GM19397 (cell line): Measurements from ENCODE around the gene CFAP157.

Experiments
- ATAC-seq: cut with Tn5 transposase; IDR thresholded peaks from one replicate; pipeline ENCODE4 v1.9.1; 2021; ENCODE audit warnings: mild to moderate bottlenecking, moderate library complexity; ENCODE audit not compliant: unreplicated experiment

The CFAP157 gene

GRCh38 chr9:127734247-127734746, 27.5 kb downstream of the CFAP157 start:
- ATAC-seq, result no peak

- peak; percentile 82 for ATAC-seq
Measured at GRCh38 chr9:127734747-127735529, 28.1 kb downstream of the CFAP157 start, which contains the start of gene TOR2A. TOR2A (minus strand) TSS chr9:127735294; CDS start chr9:127735270, 24 bp downstream.

- ATAC-seq, result no peak
Measured at GRCh38 chr9:127735530-127736185, 28.9 kb downstream of the CFAP157 start.

GRCh38 chr9:127738666-127739065, 31.9 kb downstream of the CFAP157 start:
- ATAC-seq, result no peak

GRCh38 chr9:127739614-127740330, 33.0 kb downstream of the CFAP157 start:
- no peak for ATAC-seq

GRCh38 chr9:127741831-127742434, 35.1 kb downstream of the CFAP157 start:
- no peak for ATAC-seq

- no peak for ATAC-seq
Measured at GRCh38 chr9:127742435-127743088, 35.8 kb downstream of the CFAP157 start.

GRCh38 chr9:127744398-127745110, 37.8 kb downstream of the CFAP157 start:
- no peak for ATAC-seq

GRCh38 chr9:127746959-127747569, 40.3 kb downstream of the CFAP157 start:
- no peak for ATAC-seq

- ATAC-seq, result no peak
Measured at GRCh38 chr9:127749090-127749787, 42.5 kb downstream of the CFAP157 start.

- no peak for ATAC-seq
Measured at GRCh38 chr9:127751269-127752054, 44.7 kb downstream of the CFAP157 start.

GRCh38 chr9:127753148-127753547, 46.4 kb downstream of the CFAP157 start:
- ATAC-seq, result no peak

- ATAC-seq, result no peak
Measured at GRCh38 chr9:127753622-127754021, 46.8 kb downstream of the CFAP157 start.

GRCh38 chr9:127754099-127755060, 47.6 kb downstream of the CFAP157 start:
- no peak for ATAC-seq

GRCh38 chr9:127755061-127756060, 48.6 kb downstream of the CFAP157 start:
- no peak for ATAC-seq

GRCh38 chr9:127756233-127756632, 49.4 kb downstream of the CFAP157 start:
- no peak for ATAC-seq
